ENCODE results near the gene OTUD3. TPM values are rescaled to one million over a fixed set of nuclear protein-coding genes. Genes with fewer than 3 reads are reported as not detected.
"Not testable (repeated sequence)": the region's sequence is repeated elsewhere in the genome, so short reads cannot be mapped to it uniquely, and the experiment has no call there.

Gene OTUD3
- total and polyA plus RNA-seq, 2 of the 13 experiments (the other 11 are each of a cell fraction or from before 2014, with no cell fraction given) = 5.2 to 7.5 TPM

- H3K9ac ChIP-seq (ENCODE audit: insufficient read depth, low read depth, low read length); FAIRE-seq; H3K27me3 ChIP-seq (ENCODE audit: control insufficient read depth in 1 of 2, insufficient read depth in 2 of 2, low read length in 2 of 2); H3K4me3 ChIP-seq (replicated peaks in 1 of 3; ENCODE audit: insufficient read depth in 1 of 3, low read depth in 2 of 3, low read length in 3 of 3); ATAC-seq; H3K27ac ChIP-seq (ENCODE audit: extremely low read length, insufficient read depth, low read length); intact Hi-C loops (cut with micrococcal nuclease; ENCODE audit: unreplicated experiment); H3K79me2 ChIP-seq (ENCODE audit: insufficient read depth, low read length); DNase-seq (ENCODE audit: low spot score); H2AFZ ChIP-seq (ENCODE audit: low read length); H4K20me1 ChIP-seq (ENCODE audit: insufficient read depth, low read length); H3K9me3 ChIP-seq (ENCODE audit: low read length); CTCF ChIA-PET (ENCODE audit: low intra/inter-chr PET ratio, low total read pairs); BruUV-seq (replicated peaks); H3K36me3 ChIP-seq (replicated peaks in 1 of 2; ENCODE audit: control insufficient read depth in 1 of 2, insufficient read depth in 2 of 2, low read length in 2 of 2); H3K4me2 ChIP-seq (ENCODE audit: low read depth, low read length); POLR2A ChIA-PET; H3K4me1 ChIP-seq (ENCODE audit: insufficient read depth, low read length): not testable (repeated sequence)
- in situ Hi-C loops (cut with HindIII; ENCODE audit: extremely low pct_ligation_motif_present, low pct_unique_long_range_greater_than_20kb) = loop anchor here (5.0 kb wide), 1 partner anchor 106 kb away; no protein-coding TSS in a partner anchor
- WGBS (ENCODE audit: low lambda C conversion rate) = 8% methylated on average over 4 of the region's 4 CpGs
Measured at GRCh38 chr1:19868575-19868974, 13.6 kb upstream of the OTUD3 start.

GRCh38 chr1:19869453-19869852 lies 12.7 kb upstream of the OTUD3 start:
- H3K4me2 ChIP-seq (ENCODE audit: low read depth, low read length); CTCF ChIA-PET (ENCODE audit: low intra/inter-chr PET ratio, low total read pairs); H3K4me1 ChIP-seq (ENCODE audit: insufficient read depth, low read length); H3K36me3 ChIP-seq (replicated peaks in 1 of 2; ENCODE audit: control insufficient read depth in 1 of 2, insufficient read depth in 2 of 2, low read length in 2 of 2); H3K9me3 ChIP-seq (ENCODE audit: low read length); H2AFZ ChIP-seq (ENCODE audit: low read length); ATAC-seq; FAIRE-seq; POLR2A ChIA-PET; intact Hi-C loops (cut with micrococcal nuclease; ENCODE audit: unreplicated experiment); BruUV-seq (replicated peaks); H3K9ac ChIP-seq (ENCODE audit: insufficient read depth, low read depth, low read length); DNase-seq (ENCODE audit: low spot score); H3K79me2 ChIP-seq (ENCODE audit: insufficient read depth, low read length); H3K27me3 ChIP-seq (ENCODE audit: control insufficient read depth in 1 of 2, insufficient read depth in 2 of 2, low read length in 2 of 2); H3K27ac ChIP-seq (ENCODE audit: extremely low read length, insufficient read depth, low read length); H3K4me3 ChIP-seq (replicated peaks in 1 of 3; ENCODE audit: insufficient read depth in 1 of 3, low read depth in 2 of 3, low read length in 3 of 3); H4K20me1 ChIP-seq (ENCODE audit: insufficient read depth, low read length): not testable (repeated sequence)
- 20% methylated on average over 2 of the region's 2 CpGs for WGBS (ENCODE audit: low lambda C conversion rate)
- in situ Hi-C loops (cut with HindIII; ENCODE audit: extremely low pct_ligation_motif_present, low pct_unique_long_range_greater_than_20kb) = loop anchor here (5.0 kb wide), 1 partner anchor 107 kb away; no protein-coding TSS in a partner anchor

- BruUV-seq (replicated peaks) = no TSS peak
- H3K27me3 ChIP-seq (ENCODE audit: control insufficient read depth in 1 of 2, insufficient read depth in 2 of 2, low read length in 2 of 2) = 0 out of 5 replicates have a peak, but pooled peaks cover 0 to 7% of the 10 kb centered on the region in 2 experiments
- CTCF ChIA-PET (ENCODE audit: low intra/inter-chr PET ratio, low total read pairs) = no interaction called here
- in situ Hi-C loops (cut with HindIII; ENCODE audit: extremely low pct_ligation_motif_present, low pct_unique_long_range_greater_than_20kb) = loop anchor here (5.0 kb wide), 1 partner anchor 108 kb away; no protein-coding TSS in a partner anchor
- TF ChIP-seq ZNF367 (CRISPR knock-in tag; IDR thresholded peaks at IDR 0.05; ENCODE audit: borderline replicate concordance) = no peak
- intact Hi-C loops (cut with micrococcal nuclease; ENCODE audit: unreplicated experiment) = no loop called here
- H3K9me3 ChIP-seq (ENCODE audit: low read length) = no peaks in the 10 kb centered on the region
- H3K27ac ChIP-seq (ENCODE audit: extremely low read length, insufficient read depth, low read length) = no peak overlapping the region
- no peaks in the 10 kb centered on the region for H3K36me3 ChIP-seq (replicated peaks in 1 of 2; ENCODE audit: control insufficient read depth in 1 of 2, insufficient read depth in 2 of 2, low read length in 2 of 2)
- no peaks in the 10 kb centered on the region for H3K4me1 ChIP-seq (ENCODE audit: insufficient read depth, low read length)
- no peaks in the 10 kb centered on the region for H3K79me2 ChIP-seq (ENCODE audit: insufficient read depth, low read length)
- no peaks in the 10 kb centered on the region for H4K20me1 ChIP-seq (ENCODE audit: insufficient read depth, low read length)
- DNase-seq (ENCODE audit: low spot score) (no peak), ATAC-seq (no peak), FAIRE-seq (no peak)
- H3K4me3 ChIP-seq (replicated peaks in 1 of 3; ENCODE audit: insufficient read depth in 1 of 3, low read depth in 2 of 3, low read length in 3 of 3) = no peak overlapping the region
- WGBS (ENCODE audit: low lambda C conversion rate) = 46% methylated on average over 5 of the region's 5 CpGs
- H3K9ac ChIP-seq (ENCODE audit: insufficient read depth, low read depth, low read length) = no peak overlapping the region
- H2AFZ ChIP-seq (ENCODE audit: low read length) = no peak overlapping the region
- POLR2A ChIA-PET = no interaction called here
- no peak overlapping the region for H3K4me2 ChIP-seq (ENCODE audit: low read depth, low read length)
Measured at GRCh38 chr1:19869929-19870328, 12.3 kb upstream of the OTUD3 start.
